GM10847 (cell line): ENCODE data around the gene VPREB3.

Source experiments
- POLR2A ChIP-seq: IDR thresholded peaks from 2 replicates; pipeline ENCODE4 v1.6.1; 2011; ENCODE audit not compliant: insufficient read length; ENCODE audit errors: extremely low read depth

VPREB3 gene

GRCh38 chr22:23705358-23705757, 48.9 kb downstream of the VPREB3 start:
- no peak for TF ChIP-seq POLR2A

DNA sequence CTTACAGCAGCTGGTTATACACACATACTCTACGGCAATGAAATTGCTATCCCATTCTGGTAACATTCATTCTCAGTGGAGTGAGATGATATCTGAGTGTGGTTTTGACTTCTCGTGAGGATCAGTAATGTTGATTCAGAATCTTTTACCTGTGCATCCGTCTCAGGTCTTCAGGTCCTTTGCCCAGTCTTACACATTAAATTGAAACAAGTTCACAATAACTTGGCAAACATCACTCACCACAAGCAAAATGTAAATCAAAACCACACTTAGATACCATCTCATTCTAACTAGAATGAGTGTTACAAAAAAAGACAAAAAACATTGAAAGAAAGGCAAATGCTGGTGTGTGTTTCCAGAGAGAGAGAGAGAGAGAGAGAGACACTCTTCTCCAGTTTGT, 49.4 kb downstream of the VPREB3 start:
- no peak for TF ChIP-seq POLR2A

DNA sequence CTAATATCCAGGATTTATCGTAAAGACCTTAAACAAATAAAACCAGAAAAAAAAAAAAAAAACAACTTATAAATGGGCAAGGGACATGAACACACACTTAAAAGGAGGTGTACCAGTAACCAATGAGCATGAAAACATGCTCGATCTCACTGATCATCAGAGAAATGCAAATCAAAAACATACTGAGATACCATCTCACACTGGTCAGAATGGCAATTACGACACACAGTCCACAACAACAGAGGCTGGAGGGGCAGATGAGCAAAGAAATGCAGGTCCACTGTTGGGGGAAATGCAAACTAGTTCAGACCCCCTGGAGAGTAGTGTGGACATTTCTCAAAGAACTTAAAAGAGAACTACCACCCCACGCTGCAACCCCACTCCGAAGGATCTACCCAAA, 50.2 kb downstream of the VPREB3 start:
- TF ChIP-seq POLR2A: no peak
